Endothelial cell of umbilical vein (primary cell): ENCODE measurements around the gene GPR22. TPM values are rescaled to one million over a fixed set of nuclear protein-coding genes. Genes with fewer than 3 reads are reported as not detected.

ENCODE experiments used
- BruUV-seq: library from RNA; stranded (reverse); fragments of 400-500 nt; replicated peaks from 2 replicates; lab custom pipeline; 2021; lab: Mats Ljungman, UMichigan
- CTCF ChIA-PET: fragments of 300-600, 350-600 bp; sonication (Branson Sonifier 250); formaldehyde crosslinking; loops from one replicate; lab custom pipeline; 2021; ENCODE audit warnings: antibody characterized with exemption, inconsistent platforms; lab: Charles Lee
- POLR2A ChIA-PET: fragments of 300-600, 350-600 bp; sonication (Branson Sonifier 250); formaldehyde crosslinking; loops from one replicate; lab custom pipeline; 2021; ENCODE audit warnings: antibody characterized with exemption, inconsistent platforms; lab: Charles Lee
- DNase-seq: peaks from one replicate; pipeline ENCODE4 v3.0.0-alpha.2; 2011; ENCODE audit warnings: low read depth, low spot score
- FAIRE-seq: peaks from 2 replicates; lab custom pipeline; 2011; peaks lifted over from hg19 to GRCh38; lab: Jason Lieb, UNC
- H2AFZ ChIP-seq: 2 replicates; pipeline ENCODE4 v1.6.0; 2012; ENCODE audit warnings: low read depth, low read length, control low read depth, inconsistent platforms
- H3K27ac ChIP-seq: 2 replicates; pipeline ENCODE4 v1.5.1; 2011; ENCODE audit warnings: low read depth, mild to moderate bottlenecking, control low read depth, low read length, moderate library complexity; ENCODE audit not compliant: insufficient read depth
- H3K27me3 ChIP-seq, 2 experiments: 2 replicates each; pipeline versions ENCODE4 v1.6.0 to v1.6.1; 2011; ENCODE audit warnings: low read length in 2 of 2, mixed read lengths in 1 of 2; ENCODE audit not compliant: control insufficient read depth in 2 of 2, insufficient read depth in 2 of 2
- H3K36me3 ChIP-seq, 2 experiments: 2 replicates in 1 of 2; 3 replicates in 1 of 2; pipeline ENCODE4 v1.5.1; 2011; ENCODE audit warnings: low read length in 2 of 2, mild to moderate bottlenecking in 1 of 2, moderate library complexity in 1 of 2; ENCODE audit not compliant: control insufficient read depth in 2 of 2, insufficient read depth in 2 of 2; ENCODE audit errors: extremely low read depth in 1 of 2
- H3K4me1 ChIP-seq: 3 replicates; pipeline ENCODE4 v1.5.1; 2011; ENCODE audit warnings: mild to moderate bottlenecking, low read length; ENCODE audit not compliant: control insufficient read depth, insufficient read depth; ENCODE audit errors: extremely low read depth
- H3K4me2 ChIP-seq: 2 replicates; pipeline ENCODE4 v1.6.1; 2011; ENCODE audit warnings: low read length, control low read depth, mixed read lengths; ENCODE audit not compliant: insufficient read depth
- H3K4me3 ChIP-seq, 3 experiments: fragments of 200-600 bp in 1 of 3; sonication (generic), shearing (Covaris generic) in 1 of 3; replicated peaks in 1 of 3; 2 replicates each; pipeline ENCODE4 v1.5.1; 2011 to 2016; ENCODE audit warnings: control low read depth in 3 of 3, low read length in 3 of 3, mild to moderate bottlenecking in 2 of 3, inconsistent platforms in 1 of 3, low read depth in 1 of 3, moderate library complexity in 1 of 3; ENCODE audit not compliant: insufficient read depth in 1 of 3
- H3K79me2 ChIP-seq: 2 replicates; pipeline ENCODE4 v1.6.0; 2012; ENCODE audit warnings: low read length, inconsistent platforms; ENCODE audit not compliant: control insufficient read depth, insufficient read depth
- H3K9ac ChIP-seq: replicated peaks from 2 replicates; pipeline ENCODE3; 2011; ENCODE audit warnings: low read length, control low read depth; ENCODE audit not compliant: insufficient read depth; ENCODE audit errors: extremely low read depth
- H3K9me1 ChIP-seq: replicated peaks from 3 replicates; pipeline ENCODE4 v1.6.0; 2011; ENCODE audit warnings: mild to moderate bottlenecking, low read length; ENCODE audit not compliant: control insufficient read depth, insufficient read depth; ENCODE audit errors: extremely low read depth
- H3K9me3 ChIP-seq: replicated peaks from 2 replicates; pipeline ENCODE4 v1.5.1; 2012; ENCODE audit warnings: low read length, inconsistent platforms; ENCODE audit not compliant: control insufficient read depth, insufficient read depth
- H4K20me1 ChIP-seq: replicated peaks from 2 replicates; pipeline ENCODE3; 2011; ENCODE audit warnings: mild to moderate bottlenecking, low read length; ENCODE audit not compliant: control insufficient read depth, insufficient read depth; ENCODE audit errors: extremely low read depth
- EZH2 ChIP-seq: IDR thresholded peaks from 2 replicates; pipeline ENCODE4 v1.6.1; 2012; ENCODE audit warnings: borderline replicate concordance, low read depth, mild to moderate bottlenecking, moderate library complexity, low read length, inconsistent platforms; ENCODE audit not compliant: severe bottlenecking
- FOS ChIP-seq: IDR thresholded peaks from 2 replicates; pipeline ENCODE4 v1.6.1; 2011; ENCODE audit warnings: mild to moderate bottlenecking, low read length, moderate library complexity, borderline replicate concordance; ENCODE audit not compliant: insufficient read depth
- GATA2 ChIP-seq: IDR thresholded peaks from 2 replicates; pipeline ENCODE4 v1.7.0; 2011; ENCODE audit warnings: low read depth, mild to moderate bottlenecking, moderate library complexity, mixed read lengths, low read length; ENCODE audit not compliant: insufficient read length, insufficient read depth
- JUN ChIP-seq: IDR thresholded peaks from 2 replicates; pipeline ENCODE4 v1.6.1; 2011; ENCODE audit warnings: borderline replicate concordance, low read depth; ENCODE audit not compliant: insufficient read length, insufficient read depth
- MYC ChIP-seq: IDR thresholded peaks from one replicate; pipeline ENCODE4 v1.6.1; 2011; ENCODE audit warnings: mild to moderate bottlenecking, low read depth, low read length
- POLR2A ChIP-seq: IDR thresholded peaks from 2 replicates; pipeline ENCODE4 v1.6.1; 2012; ENCODE audit warnings: low read depth, mild to moderate bottlenecking, control low read depth, low read length
- dilution Hi-C: fragments of 300-500 bp; cut with MboI; formaldehyde crosslinking; loops from one replicate; pipeline ENCODE4 v1.15.0; 2019; ENCODE audit warnings: low sequenced_read_pairs; ENCODE audit not compliant: extremely low pct_ligation_motif_present
- intact Hi-C: fragments of 100-400 bp; cut with micrococcal nuclease; formaldehyde crosslinking; loops from one replicate; pipeline ENCODE4 v1.10.0; 2022
- polyA plus RNA-seq, 4 experiments: library from polyadenylated mRNA; depleted of rRNA in 3 of 4; stranded (reverse) in 3 of 4; unstranded in 1 of 4; fragments of >200 nt; gene quantifications; 2 replicates each; pipeline versions ENCODE4 v1.2.1 to v1.2.3, GENCODE V29; 2011 to 2012; ENCODE audit warnings: missing spikeins in 1 of 4
- small RNA-seq: library from RNA; depleted of rRNA; stranded (forward); fragments of <200 nt; gene quantifications from one replicate; pipeline ENCODE3, GENCODE V24; 2012; ENCODE audit warnings: low replicate concordance, low read depth; ENCODE audit not compliant: insufficient read depth, insufficient read length
- total RNA-seq: library from RNA; stranded (reverse); gene quantifications from 2 replicates; pipeline ENCODE4 v1.2.3, GENCODE V29; 2021
- TF ChIP-seq, protein P1 (sequence below): IDR thresholded peaks from 2 replicates; pipeline ENCODE4 v1.6.1; 2011; ENCODE audit not compliant: insufficient read depth, insufficient read length

GPR22 gene
- total and polyA plus RNA-seq, 2 donors (not counting 3 experiments of a cell fraction or from before 2014, with no cell fraction given), result not detected

DNA sequence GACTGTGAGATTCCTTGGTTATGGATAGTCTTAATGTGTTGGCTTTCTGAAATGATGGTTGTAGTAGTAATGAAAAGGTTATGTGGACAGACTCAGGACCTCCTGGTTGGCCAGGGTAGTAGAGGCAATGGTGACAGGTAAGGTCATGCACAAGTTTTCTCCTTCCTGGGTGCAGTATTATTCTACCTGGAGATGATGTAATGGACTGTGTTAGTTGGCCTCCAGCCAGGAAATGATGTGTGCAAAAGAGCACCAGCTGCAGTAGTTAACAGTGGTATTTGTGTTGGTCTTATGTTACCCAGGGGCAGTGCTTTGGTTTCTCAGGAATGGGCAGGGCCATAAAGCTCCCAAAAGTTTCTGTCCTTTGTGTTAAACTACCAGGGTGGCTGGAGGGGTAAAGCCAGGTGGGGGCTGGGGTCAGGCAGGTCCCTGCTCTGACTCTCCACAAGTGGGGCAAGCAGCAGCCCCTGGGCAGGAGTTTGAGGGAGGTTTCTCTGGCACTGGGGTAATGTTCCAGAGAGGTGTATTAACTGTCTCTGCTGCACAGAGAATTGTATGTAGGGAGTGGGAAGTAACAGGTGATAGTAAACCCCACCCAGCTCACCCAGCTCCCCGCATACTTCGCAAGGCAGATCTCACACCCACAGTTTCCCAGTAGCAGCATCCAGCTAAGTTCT, 36.3 kb downstream of the GPR22 start:
- H3K4me2 ChIP-seq, result no peak overlapping the region
- no peaks in the 10 kb centered on the region for H3K9me3 ChIP-seq
- H2AFZ ChIP-seq, result no peak overlapping the region
- peaks cover 3% of the 10 kb centered on the region for H3K4me1 ChIP-seq
- no TSS peak for BruUV-seq
- H3K27ac ChIP-seq, result no peak overlapping the region
- H3K9me1 ChIP-seq, result no peaks in the 10 kb centered on the region
- H3K4me3 ChIP-seq, result no peak overlapping the region
- no peaks in the 10 kb centered on the region for H3K36me3 ChIP-seq
- H3K9ac ChIP-seq, result no peak overlapping the region
- no peaks in the 10 kb centered on the region for H4K20me1 ChIP-seq
- FAIRE-seq (no peak), DNase-seq (no peak)
- no peaks in the 10 kb centered on the region for H3K79me2 ChIP-seq
- dilution Hi-C loops, result no loop called here
- H3K27me3 ChIP-seq, result no peaks in the 10 kb centered on the region
- intact Hi-C loops, result no loop called here
- ChIA-PET POLR2A (no interaction called here), CTCF (interaction anchor here (1.0 to 1.2 kb wide), 2 partner anchors 14 to 369 kb away, joined by 3 read pairs; no protein-coding TSS in a partner anchor)
- TF ChIP-seq GATA2, result no peak
- TF ChIP-seq MYC, result no peak
- no peak for TF ChIP-seq JUN
- TF ChIP-seq, protein P1, sequence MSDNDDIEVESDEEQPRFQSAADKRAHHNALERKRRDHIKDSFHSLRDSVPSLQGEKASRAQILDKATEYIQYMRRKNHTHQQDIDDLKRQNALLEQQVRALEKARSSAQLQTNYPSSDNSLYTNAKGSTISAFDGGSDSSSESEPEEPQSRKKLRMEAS, result no peak
- no peak for TF ChIP-seq EZH2

DNA sequence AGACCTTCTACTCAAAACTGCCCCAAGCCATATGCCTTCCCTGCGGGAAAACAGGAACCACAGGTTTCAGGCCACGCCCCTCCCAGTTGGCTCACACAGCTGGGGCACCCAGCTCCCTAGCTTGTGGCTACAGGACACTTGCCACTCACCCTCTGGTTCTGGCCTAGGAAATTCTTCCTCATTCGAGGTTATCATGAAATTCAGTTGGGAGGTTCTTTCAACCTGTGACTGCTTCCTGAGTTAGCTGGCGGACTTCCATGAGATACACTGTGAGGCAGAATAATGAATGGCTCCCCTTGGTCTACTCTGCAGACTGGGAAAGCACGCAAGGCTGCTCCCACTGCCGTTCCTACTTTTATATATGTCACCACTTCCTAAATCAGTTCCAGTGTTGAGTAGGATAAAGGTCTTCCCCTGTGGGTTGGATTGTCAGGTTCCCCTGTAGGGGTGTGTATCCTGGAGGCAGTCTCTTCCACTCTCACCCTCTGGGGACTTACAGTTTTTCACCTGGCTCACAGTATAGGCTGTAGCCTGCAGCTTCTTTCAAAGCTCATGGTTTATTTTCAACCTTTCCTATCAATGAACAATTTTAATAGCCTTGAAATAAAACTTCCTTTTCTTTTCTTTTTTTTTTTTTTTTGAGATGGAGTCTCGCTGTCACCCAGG, 37.0 kb downstream of the GPR22 start:
- H3K27ac ChIP-seq, result no peak overlapping the region
- no peaks in the 10 kb centered on the region for H4K20me1 ChIP-seq
- ChIA-PET POLR2A (no interaction called here), CTCF (interaction anchor here (1.0 to 1.2 kb wide), 2 partner anchors 15 to 368 kb away, joined by 3 read pairs; no protein-coding TSS in a partner anchor)
- no peak overlapping the region for H3K4me3 ChIP-seq
- H3K36me3 ChIP-seq, result no peaks in the 10 kb centered on the region
- H2AFZ ChIP-seq, result no peak overlapping the region
- no peaks in the 10 kb centered on the region for H3K27me3 ChIP-seq
- H3K4me1 ChIP-seq, result peaks cover 3% of the 10 kb centered on the region
- BruUV-seq, result no TSS peak
- no peak for TF ChIP-seq JUN
- TF ChIP-seq MYC, result no peak
- no peak for TF ChIP-seq POLR2A
- no peak for TF ChIP-seq FOS
- H3K9me1 ChIP-seq, result no peaks in the 10 kb centered on the region
- no peak overlapping the region for H3K4me2 ChIP-seq
- no peak overlapping the region for H3K9ac ChIP-seq
- DNase-seq, result peak; percentile 58
- dilution Hi-C loops (no loop called here), intact Hi-C loops (no loop called here)
- FAIRE-seq, result peak; percentile 43
- no peaks in the 10 kb centered on the region for H3K79me2 ChIP-seq
- no peaks in the 10 kb centered on the region for H3K9me3 ChIP-seq

Small RNAs within 50 kb of the gene (small RNA-seq; reads per million reads assigned to genes)
- gene AC002381.1, result not detected

Other genes with a start within 250 kb of the GPR22 start
- 42.4 and 45.3 TPM in 2 replicates for gene COG5, start 93.9 kb downstream of the GPR22 start, total RNA-seq
- gene COG5, start 93.9 kb downstream of the GPR22 start, polyA plus RNA-seq, result 18.0 and 18.8 TPM in 2 replicates
- 9.6 and 9.8 TPM in 2 replicates for gene DUS4L, start 93.9 kb downstream of the GPR22 start, total RNA-seq
- gene DUS4L, start 93.9 kb downstream of the GPR22 start, polyA plus RNA-seq, result 1.7 and 2.5 TPM in 2 replicates
- 162 and 175 TPM in 2 replicates for gene BCAP29, start 110.2 kb downstream of the GPR22 start, total RNA-seq
- gene BCAP29, start 110.2 kb downstream of the GPR22 start, polyA plus RNA-seq, result 53.1 and 122 TPM in 2 replicates
- 0.77 and 1.3 TPM in 2 replicates for gene SLC26A4, start 190.8 kb downstream of the GPR22 start, total RNA-seq
- gene SLC26A4, start 190.8 kb downstream of the GPR22 start, polyA plus RNA-seq, result 0.49 and 0.79 TPM in 2 replicates